NT2/D1 (cell line): ENCODE data around the gene TXN.

ENCODE experiments used
- SUZ12 ChIP-seq: IDR thresholded peaks from 2 replicates; pipeline ENCODE4 v1.6.1; 2011; ENCODE audit not compliant: insufficient read length, insufficient read depth; ENCODE audit errors: extremely low read depth
- YY1 ChIP-seq: IDR thresholded peaks from 2 replicates; pipeline ENCODE4 v1.6.1; 2011; ENCODE audit not compliant: insufficient read length, insufficient read depth

DNA sequence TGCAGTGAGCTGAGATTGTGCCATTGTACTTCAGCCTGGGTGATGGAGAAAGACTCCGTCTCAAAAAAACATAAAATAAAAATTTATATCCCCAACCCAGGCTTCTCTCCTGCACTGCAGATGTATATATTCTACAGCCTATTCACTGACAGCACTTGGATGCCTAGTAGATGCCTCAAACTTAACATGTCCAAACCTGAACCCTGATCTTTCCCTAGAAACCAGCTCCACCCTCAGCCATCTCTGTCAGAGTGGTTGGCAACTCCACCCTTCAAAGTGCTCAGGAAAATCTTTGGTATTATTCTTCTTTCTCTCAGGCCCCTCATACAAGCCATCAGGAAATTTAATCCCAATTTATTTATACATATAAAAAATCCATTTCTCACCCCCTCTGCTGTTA is 36.9 kb upstream of the TXN start:
- no peak for TF ChIP-seq SUZ12
- TF ChIP-seq YY1, result no peak
